MM.1S (cell line): ENCODE measurements around the gene TXNDC11.

Experiments
- EZH2 ChIP-seq: fragments of 300-600 bp; sonication (generic); optimal IDR thresholded peaks from 2 replicates; pipeline ENCODE3; 2017; ENCODE audit warnings: low read depth, mild to moderate bottlenecking, antibody characterized with exemption, low read length, mixed read lengths
- EZH2phosphoT487 ChIP-seq: fragments of 300-600 bp; sonication (generic); IDR thresholded peaks from 2 replicates; pipeline ENCODE4 v1.6.1; 2018; ENCODE audit warnings: antibody characterized with exemption, low read length
- TF ChIP-seq, protein P1 (sequence below): fragments of 300-600 bp; sonication (generic); IDR thresholded peaks from 2 replicates; pipeline ENCODE4 v1.5.1; 2016; ENCODE audit warnings: antibody characterized with exemption, low read length, mixed read lengths

- TF ChIP-seq, protein P1, sequence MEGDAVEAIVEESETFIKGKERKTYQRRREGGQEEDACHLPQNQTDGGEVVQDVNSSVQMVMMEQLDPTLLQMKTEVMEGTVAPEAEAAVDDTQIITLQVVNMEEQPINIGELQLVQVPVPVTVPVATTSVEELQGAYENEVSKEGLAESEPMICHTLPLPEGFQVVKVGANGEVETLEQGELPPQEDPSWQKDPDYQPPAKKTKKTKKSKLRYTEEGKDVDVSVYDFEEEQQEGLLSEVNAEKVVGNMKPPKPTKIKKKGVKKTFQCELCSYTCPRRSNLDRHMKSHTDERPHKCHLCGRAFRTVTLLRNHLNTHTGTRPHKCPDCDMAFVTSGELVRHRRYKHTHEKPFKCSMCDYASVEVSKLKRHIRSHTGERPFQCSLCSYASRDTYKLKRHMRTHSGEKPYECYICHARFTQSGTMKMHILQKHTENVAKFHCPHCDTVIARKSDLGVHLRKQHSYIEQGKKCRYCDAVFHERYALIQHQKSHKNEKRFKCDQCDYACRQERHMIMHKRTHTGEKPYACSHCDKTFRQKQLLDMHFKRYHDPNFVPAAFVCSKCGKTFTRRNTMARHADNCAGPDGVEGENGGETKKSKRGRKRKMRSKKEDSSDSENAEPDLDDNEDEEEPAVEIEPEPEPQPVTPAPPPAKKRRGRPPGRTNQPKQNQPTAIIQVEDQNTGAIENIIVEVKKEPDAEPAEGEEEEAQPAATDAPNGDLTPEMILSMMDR, result no peak
- TF ChIP-seq EZH2, result no peak
- no peak for TF ChIP-seq EZH2phosphoT487
These were observed 73.1 kb downstream of the TXNDC11 start for GRCh38 chr16:11669380-11670146.
